ENCODE data around the gene RYR3. TPM values are rescaled to one million over a fixed set of nuclear protein-coding genes. Genes with fewer than 3 reads are reported as not detected.

Gene RYR3
- total RNA-seq, 4 donors from 2014 or later, result 9.1 to 64.0 (median 30.4) TPM

DNA sequence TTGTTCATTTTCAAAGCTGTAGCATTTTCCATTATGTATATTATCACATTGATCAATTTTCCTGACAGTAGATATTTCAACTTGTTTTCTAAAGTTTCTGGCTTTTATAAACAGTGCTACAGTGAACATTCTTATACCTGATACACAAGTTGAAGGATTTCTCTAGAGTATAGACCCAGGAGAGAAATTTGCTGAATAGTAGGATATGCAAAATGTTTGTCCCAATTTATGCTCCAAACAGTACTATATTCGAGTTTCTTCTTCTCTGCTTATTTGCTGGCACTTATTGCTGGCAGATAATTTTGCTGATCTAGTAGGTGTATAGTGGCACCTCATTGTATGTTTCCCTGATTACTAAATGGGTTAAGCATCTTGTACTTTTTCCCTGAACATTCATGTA, 540.3 kb downstream of the RYR3 start:
- TF ChIP-seq, protein P1, sequence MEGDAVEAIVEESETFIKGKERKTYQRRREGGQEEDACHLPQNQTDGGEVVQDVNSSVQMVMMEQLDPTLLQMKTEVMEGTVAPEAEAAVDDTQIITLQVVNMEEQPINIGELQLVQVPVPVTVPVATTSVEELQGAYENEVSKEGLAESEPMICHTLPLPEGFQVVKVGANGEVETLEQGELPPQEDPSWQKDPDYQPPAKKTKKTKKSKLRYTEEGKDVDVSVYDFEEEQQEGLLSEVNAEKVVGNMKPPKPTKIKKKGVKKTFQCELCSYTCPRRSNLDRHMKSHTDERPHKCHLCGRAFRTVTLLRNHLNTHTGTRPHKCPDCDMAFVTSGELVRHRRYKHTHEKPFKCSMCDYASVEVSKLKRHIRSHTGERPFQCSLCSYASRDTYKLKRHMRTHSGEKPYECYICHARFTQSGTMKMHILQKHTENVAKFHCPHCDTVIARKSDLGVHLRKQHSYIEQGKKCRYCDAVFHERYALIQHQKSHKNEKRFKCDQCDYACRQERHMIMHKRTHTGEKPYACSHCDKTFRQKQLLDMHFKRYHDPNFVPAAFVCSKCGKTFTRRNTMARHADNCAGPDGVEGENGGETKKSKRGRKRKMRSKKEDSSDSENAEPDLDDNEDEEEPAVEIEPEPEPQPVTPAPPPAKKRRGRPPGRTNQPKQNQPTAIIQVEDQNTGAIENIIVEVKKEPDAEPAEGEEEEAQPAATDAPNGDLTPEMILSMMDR (IDR thresholded peaks at IDR 0.05), result no peak
- no peak for TF ChIP-seq POLR2A (IDR thresholded peaks at IDR 0.05)
- Histone ChIP-seq H3K4me3 (no peak overlapping the region), H3K9me3 (no peaks in the 10 kb centered on the region), H3K36me3 (no peaks in the 10 kb centered on the region), H3K4me1 (no peaks in the 10 kb centered on the region), H3K27ac (no peak overlapping the region), H3K27me3 (no peaks in the 10 kb centered on the region)
- intact Hi-C loops (cut with DNase I; ENCODE audit: low total_unique reads), result no loop called here
- no peak for DNase-seq

DNA sequence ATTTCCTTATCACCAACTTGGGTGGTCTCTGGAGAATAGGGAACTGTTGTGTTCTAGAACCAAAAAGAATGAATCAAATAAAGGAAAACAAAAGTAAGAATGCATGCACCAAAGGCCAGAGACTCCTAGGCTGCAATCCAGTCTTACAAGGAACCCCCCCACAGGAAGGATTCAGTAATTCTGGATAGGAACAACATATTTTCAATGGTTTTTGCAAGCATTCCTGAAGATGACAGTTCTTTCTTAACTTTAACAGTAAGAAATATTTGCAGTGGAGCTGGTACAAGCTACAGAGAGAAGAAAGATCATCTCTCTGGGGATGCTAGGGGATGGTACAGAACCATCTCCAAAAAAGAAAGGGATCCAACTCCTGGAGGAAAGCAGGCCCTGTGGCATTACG, 541.3 kb downstream of the RYR3 start:
- no peaks in the 10 kb centered on the region for H3K4me1 ChIP-seq
- TF ChIP-seq, protein P1 (IDR thresholded peaks at IDR 0.05), result no peak
- TF ChIP-seq POLR2A (IDR thresholded peaks at IDR 0.05), result no peak
- H3K27ac ChIP-seq, result no peak overlapping the region
- no peak for DNase-seq
- no peaks in the 10 kb centered on the region for H3K27me3 ChIP-seq
- intact Hi-C loops (cut with DNase I; ENCODE audit: low total_unique reads), result no loop called here
- no peaks in the 10 kb centered on the region for H3K36me3 ChIP-seq
- no peak overlapping the region for H3K4me3 ChIP-seq
- no peaks in the 10 kb centered on the region for H3K9me3 ChIP-seq

DNA sequence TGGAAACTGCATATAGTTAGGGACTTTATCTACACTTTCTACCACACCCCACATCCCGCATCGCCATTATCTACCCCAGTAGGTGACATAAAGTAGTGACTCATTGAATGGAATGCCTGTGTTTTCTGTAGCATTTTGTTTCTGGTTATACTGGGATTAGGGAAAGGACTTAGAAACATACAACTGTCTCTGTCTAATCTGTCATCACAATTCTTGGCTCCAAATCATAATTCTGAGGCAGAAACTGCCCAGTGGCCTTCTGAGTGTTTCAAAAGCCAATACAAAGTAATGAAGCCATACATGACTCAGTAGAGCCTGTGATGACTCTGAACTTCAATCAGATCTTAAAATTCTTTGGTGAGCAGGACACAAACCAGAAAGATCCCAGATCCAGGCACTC, 541.8 kb downstream of the RYR3 start:
- Histone ChIP-seq H3K27me3 (no peaks in the 10 kb centered on the region), H3K4me3 (no peak overlapping the region), H3K4me1 (no peaks in the 10 kb centered on the region), H3K27ac (no peak overlapping the region), H3K9me3 (no peaks in the 10 kb centered on the region), H3K36me3 (no peaks in the 10 kb centered on the region)
- intact Hi-C loops (cut with DNase I; ENCODE audit: low total_unique reads), result no loop called here
- no peak for DNase-seq
- TF ChIP-seq, protein P1 (IDR thresholded peaks at IDR 0.05), result no peak
- TF ChIP-seq POLR2A (IDR thresholded peaks at IDR 0.05), result no peak

DNA sequence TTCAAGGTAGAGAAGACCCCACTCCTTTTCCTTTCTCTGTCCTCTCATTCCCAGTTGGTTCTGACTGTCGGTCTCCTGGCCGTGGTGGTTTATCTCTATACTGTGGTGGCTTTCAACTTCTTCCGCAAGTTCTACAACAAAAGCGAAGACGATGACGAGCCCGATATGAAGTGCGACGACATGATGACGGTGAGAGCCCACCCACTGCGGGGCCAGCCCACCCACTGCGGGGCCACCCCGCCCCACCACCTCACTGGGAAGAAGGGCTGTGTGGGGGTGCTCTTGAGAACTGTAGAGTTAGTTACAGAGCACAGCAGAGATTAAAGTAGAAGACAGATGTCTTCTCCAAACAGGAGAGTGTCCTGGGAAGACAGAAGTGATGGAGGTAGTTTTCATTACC, 547.0 kb downstream of the RYR3 start:
- Histone ChIP-seq H3K36me3 (no peaks in the 10 kb centered on the region), H3K27me3 (no peaks in the 10 kb centered on the region), H3K4me3 (no peak overlapping the region), H3K27ac (no peak overlapping the region), H3K9me3 (no peaks in the 10 kb centered on the region), H3K4me1 (no peaks in the 10 kb centered on the region)
- intact Hi-C loops (cut with DNase I; ENCODE audit: low total_unique reads), result no loop called here
- DNase-seq, result no peak
- TF ChIP-seq POLR2A (IDR thresholded peaks at IDR 0.05), result no peak
- TF ChIP-seq, protein P1 (IDR thresholded peaks at IDR 0.05), result no peak

DNA sequence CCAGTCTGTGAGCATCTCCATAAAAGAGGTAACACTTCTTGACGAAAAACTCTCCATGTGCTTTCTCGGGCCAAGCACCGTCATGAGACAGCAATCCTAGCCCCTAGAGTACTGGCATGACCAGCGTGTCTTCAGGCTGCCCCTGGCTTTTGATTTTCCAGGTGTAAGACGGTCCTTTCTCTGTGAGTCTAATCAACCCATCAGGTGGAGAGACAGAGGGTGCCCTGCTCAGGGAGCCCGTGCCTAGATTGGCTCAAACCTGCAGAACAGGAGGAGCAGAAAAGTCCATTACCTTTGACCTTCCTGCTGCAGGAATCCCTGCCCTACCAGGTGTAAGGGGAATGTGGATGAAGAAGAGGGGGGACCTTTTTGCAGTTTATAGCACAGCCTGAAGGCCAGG, 548.1 kb downstream of the RYR3 start:
- no peaks in the 10 kb centered on the region for H3K9me3 ChIP-seq
- TF ChIP-seq, protein P1 (IDR thresholded peaks at IDR 0.05), result no peak
- TF ChIP-seq POLR2A (IDR thresholded peaks at IDR 0.05), result no peak
- H3K4me3 ChIP-seq, result no peak overlapping the region
- H3K36me3 ChIP-seq, result no peaks in the 10 kb centered on the region
- no peaks in the 10 kb centered on the region for H3K4me1 ChIP-seq
- intact Hi-C loops (cut with DNase I; ENCODE audit: low total_unique reads), result no loop called here
- DNase-seq, result no peak
- H3K27me3 ChIP-seq, result no peaks in the 10 kb centered on the region
- H3K27ac ChIP-seq, result no peak overlapping the region
